SU-DHL-6 (cell line): ENCODE measurements around the gene SLC17A9.

Source experiments
- EZH2phosphoT487 ChIP-seq: fragments of 200-600 bp; sonication (generic), shearing (Covaris generic); conservative IDR thresholded peaks from 2 replicates; pipeline ENCODE4 v1.6.1; 2018; ENCODE audit warnings: mild to moderate bottlenecking, antibody characterized with exemption, low read length, moderate library complexity, mixed read lengths
- TF ChIP-seq, protein P1 (sequence below): fragments of 200-600 bp; sonication (generic); IDR thresholded peaks from one replicate; pipeline ENCODE4 v1.5.1; 2017; ENCODE audit warnings: antibody characterized with exemption, mild to moderate bottlenecking, low read length, moderate library complexity; ENCODE audit not compliant: insufficient read depth, poor library complexity, severe bottlenecking

DNA sequence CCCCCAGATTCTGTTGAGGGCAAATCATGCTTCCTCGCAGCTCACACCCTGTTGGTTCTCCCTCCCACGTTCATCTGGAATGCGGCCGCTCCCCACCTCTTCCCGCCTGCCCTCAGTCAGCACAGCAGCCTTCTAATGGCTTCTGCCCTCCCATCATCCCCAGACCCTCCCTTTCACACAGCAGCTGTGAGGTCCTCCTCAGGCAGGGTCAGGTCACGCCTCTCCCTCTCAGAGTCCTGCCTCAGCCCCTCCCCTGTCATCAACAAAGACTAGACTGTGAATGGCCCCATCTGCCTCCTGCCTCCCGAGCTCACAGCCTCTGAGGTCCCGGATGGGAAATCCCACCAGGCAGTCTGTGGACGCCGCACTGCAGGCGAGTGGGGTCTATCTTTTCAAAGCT, 62.2 kb downstream of the SLC17A9 start:
- TF ChIP-seq, protein P1, sequence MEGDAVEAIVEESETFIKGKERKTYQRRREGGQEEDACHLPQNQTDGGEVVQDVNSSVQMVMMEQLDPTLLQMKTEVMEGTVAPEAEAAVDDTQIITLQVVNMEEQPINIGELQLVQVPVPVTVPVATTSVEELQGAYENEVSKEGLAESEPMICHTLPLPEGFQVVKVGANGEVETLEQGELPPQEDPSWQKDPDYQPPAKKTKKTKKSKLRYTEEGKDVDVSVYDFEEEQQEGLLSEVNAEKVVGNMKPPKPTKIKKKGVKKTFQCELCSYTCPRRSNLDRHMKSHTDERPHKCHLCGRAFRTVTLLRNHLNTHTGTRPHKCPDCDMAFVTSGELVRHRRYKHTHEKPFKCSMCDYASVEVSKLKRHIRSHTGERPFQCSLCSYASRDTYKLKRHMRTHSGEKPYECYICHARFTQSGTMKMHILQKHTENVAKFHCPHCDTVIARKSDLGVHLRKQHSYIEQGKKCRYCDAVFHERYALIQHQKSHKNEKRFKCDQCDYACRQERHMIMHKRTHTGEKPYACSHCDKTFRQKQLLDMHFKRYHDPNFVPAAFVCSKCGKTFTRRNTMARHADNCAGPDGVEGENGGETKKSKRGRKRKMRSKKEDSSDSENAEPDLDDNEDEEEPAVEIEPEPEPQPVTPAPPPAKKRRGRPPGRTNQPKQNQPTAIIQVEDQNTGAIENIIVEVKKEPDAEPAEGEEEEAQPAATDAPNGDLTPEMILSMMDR, result no peak
- no peak for TF ChIP-seq EZH2phosphoT487
